SIG-M5 treated with dmso at 0.1 percent for 504 hours (cell line): Measurements from ENCODE around the gene BCL11B.

Experiments used
- DNase-seq: peaks from one replicate; lab custom pipeline; 2025; ENCODE audit not compliant: unreplicated experiment; lab: John Stamatoyannopoulos, UW

Gene BCL11B

GRCh38 chr14:99256483-99256874 lies 15.5 kb downstream of the BCL11B start:
- no peak for DNase-seq

GRCh38 chr14:99255621-99256482 lies 16.1 kb downstream of the BCL11B start:
- DNase-seq: no peak

- no peak for DNase-seq
These were observed 17.5 kb downstream of the BCL11B start for GRCh38 chr14:99254328-99255009.

GRCh38 chr14:99253890-99254289 lies 18.1 kb downstream of the BCL11B start:
- DNase-seq: no peak

GRCh38 chr14:99252940-99253868 lies 18.8 kb downstream of the BCL11B start:
- no peak for DNase-seq

- no peak for DNase-seq
These were observed 19.5 kb downstream of the BCL11B start for GRCh38 chr14:99252443-99252939.

GRCh38 chr14:99251721-99252120 lies 20.3 kb downstream of the BCL11B start:
- DNase-seq: no peak

- DNase-seq: no peak
These were observed 21.3 kb downstream of the BCL11B start for GRCh38 chr14:99250636-99251208.

GRCh38 chr14:99249389-99249788 lies 22.6 kb downstream of the BCL11B start:
- DNase-seq: no peak

GRCh38 chr14:99248761-99249171 lies 23.2 kb downstream of the BCL11B start:
- no peak for DNase-seq

GRCh38 chr14:99247772-99248171 lies 24.2 kb downstream of the BCL11B start:
- no peak for DNase-seq

GRCh38 chr14:99247101-99247729 lies 24.8 kb downstream of the BCL11B start:
- no peak for DNase-seq

- no peak for DNase-seq
These were observed 25.4 kb downstream of the BCL11B start for GRCh38 chr14:99246536-99247097.

GRCh38 chr14:99245564-99246511 lies 26.2 kb downstream of the BCL11B start:
- DNase-seq: no peak

- DNase-seq: no peak
These were observed 26.9 kb downstream of the BCL11B start for GRCh38 chr14:99244941-99245563.

- no peak for DNase-seq
These were observed 27.6 kb downstream of the BCL11B start for GRCh38 chr14:99244367-99244901.

- no peak for DNase-seq
These were observed 28.9 kb downstream of the BCL11B start for GRCh38 chr14:99242816-99243721.
